H1 (cell line): Measurements from ENCODE around the gene SGSM1.

Experiments used
- FOSL1 ChIP-seq: IDR thresholded peaks from 2 replicates; pipeline ENCODE4 v1.6.1; 2011; ENCODE audit warnings: mild to moderate bottlenecking, low read depth, low read length, moderate library complexity; ENCODE audit not compliant: insufficient read depth
- TF ChIP-seq, protein P1 (sequence below), 3 experiments: IDR thresholded peaks; 1 replicate in 2 of 3; 2 replicates in 1 of 3; pipeline versions ENCODE4 v1.5.1 to v1.6.1; 2011; ENCODE audit warnings: low read length in 3 of 3, mild to moderate bottlenecking in 3 of 3, inconsistent platforms in 2 of 3, low read depth in 1 of 3, moderate library complexity in 1 of 3; ENCODE audit not compliant: insufficient read depth in 1 of 3; ENCODE audit errors: control extremely low read depth in 1 of 3

DNA sequence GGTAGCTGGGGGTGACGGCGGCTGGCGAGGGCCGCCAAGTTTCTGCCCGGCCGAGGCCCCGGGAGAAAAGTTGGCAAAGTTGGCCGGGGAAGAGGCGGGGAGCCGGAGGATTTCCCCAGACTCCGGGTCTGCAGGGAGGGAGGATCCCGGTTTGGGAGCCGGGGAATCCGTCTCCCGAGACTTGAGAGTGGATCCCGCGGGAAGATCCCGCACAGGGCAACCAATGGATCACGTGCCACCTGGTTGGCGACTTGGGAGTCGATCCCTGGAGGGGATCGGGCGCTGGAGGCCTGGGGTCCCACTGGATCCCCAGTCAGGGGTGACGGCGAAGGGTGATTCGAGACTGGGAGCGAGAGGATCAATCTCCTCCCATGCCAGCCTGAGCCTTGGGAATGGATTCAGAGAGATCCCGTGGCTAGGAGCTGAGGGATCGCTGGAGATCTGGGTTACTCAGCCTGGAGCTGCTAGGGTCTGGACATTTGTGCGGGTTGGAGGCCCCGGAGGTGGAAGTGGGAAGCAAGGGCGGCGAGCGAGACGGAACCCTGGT, 146.9 kb downstream of the SGSM1 start:
- no peak for TF ChIP-seq FOSL1
- TF ChIP-seq, protein P1, sequence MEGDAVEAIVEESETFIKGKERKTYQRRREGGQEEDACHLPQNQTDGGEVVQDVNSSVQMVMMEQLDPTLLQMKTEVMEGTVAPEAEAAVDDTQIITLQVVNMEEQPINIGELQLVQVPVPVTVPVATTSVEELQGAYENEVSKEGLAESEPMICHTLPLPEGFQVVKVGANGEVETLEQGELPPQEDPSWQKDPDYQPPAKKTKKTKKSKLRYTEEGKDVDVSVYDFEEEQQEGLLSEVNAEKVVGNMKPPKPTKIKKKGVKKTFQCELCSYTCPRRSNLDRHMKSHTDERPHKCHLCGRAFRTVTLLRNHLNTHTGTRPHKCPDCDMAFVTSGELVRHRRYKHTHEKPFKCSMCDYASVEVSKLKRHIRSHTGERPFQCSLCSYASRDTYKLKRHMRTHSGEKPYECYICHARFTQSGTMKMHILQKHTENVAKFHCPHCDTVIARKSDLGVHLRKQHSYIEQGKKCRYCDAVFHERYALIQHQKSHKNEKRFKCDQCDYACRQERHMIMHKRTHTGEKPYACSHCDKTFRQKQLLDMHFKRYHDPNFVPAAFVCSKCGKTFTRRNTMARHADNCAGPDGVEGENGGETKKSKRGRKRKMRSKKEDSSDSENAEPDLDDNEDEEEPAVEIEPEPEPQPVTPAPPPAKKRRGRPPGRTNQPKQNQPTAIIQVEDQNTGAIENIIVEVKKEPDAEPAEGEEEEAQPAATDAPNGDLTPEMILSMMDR (IDR thresholded peaks at IDR 0.05; ENCODE audit: control extremely low read depth in 1 of 3, insufficient read depth in 1 of 3, low read depth in 1 of 3, low read length in 3 of 3): no peak
